Loucy (cell line): ENCODE measurements around the gene CD101.

ENCODE experiments used
- EZH2phosphoT487 ChIP-seq: fragments of 200-600 bp; IDR thresholded peaks from 2 replicates; pipeline ENCODE4 v1.6.1; 2018; ENCODE audit warnings: antibody characterized with exemption, mild to moderate bottlenecking, moderate library complexity, borderline replicate concordance
- TF ChIP-seq, protein P1 (sequence below): fragments of 200-600 bp; sonication (generic); conservative IDR thresholded peaks from 2 replicates; pipeline ENCODE4 v1.5.1; 2014; ENCODE audit warnings: mild to moderate bottlenecking, antibody characterized with exemption, low read length

DNA sequence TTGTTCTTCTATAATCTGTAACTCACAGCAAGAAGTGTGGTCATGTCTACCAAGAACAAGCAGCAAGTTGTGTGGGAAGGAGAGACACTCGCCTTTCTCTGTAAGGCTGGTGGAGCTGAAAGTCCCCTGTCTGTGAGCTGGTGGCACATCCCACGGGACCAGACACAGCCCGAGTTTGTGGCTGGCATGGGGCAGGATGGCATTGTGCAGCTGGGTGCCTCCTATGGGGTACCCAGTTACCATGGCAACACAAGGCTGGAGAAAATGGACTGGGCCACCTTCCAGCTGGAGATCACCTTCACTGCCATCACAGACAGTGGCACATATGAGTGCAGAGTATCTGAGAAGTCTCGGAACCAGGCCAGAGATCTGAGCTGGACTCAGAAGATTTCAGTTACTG lies 15.5 kb downstream of the CD101 start:
- TF ChIP-seq, protein P1, sequence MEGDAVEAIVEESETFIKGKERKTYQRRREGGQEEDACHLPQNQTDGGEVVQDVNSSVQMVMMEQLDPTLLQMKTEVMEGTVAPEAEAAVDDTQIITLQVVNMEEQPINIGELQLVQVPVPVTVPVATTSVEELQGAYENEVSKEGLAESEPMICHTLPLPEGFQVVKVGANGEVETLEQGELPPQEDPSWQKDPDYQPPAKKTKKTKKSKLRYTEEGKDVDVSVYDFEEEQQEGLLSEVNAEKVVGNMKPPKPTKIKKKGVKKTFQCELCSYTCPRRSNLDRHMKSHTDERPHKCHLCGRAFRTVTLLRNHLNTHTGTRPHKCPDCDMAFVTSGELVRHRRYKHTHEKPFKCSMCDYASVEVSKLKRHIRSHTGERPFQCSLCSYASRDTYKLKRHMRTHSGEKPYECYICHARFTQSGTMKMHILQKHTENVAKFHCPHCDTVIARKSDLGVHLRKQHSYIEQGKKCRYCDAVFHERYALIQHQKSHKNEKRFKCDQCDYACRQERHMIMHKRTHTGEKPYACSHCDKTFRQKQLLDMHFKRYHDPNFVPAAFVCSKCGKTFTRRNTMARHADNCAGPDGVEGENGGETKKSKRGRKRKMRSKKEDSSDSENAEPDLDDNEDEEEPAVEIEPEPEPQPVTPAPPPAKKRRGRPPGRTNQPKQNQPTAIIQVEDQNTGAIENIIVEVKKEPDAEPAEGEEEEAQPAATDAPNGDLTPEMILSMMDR: no peak
- no peak for TF ChIP-seq EZH2phosphoT487
